H1 (cell line): Measurements from ENCODE around the gene GUCY1A2. TPM values are rescaled to one million over a fixed set of nuclear protein-coding genes. Genes with fewer than 3 reads are reported as not detected.
A peak's percentile ranks its signal among the peaks of the same experiment; 100 is the strongest.

Source experiments
- CTCF ChIA-PET: fragments of 300-600 bp; sonication (Branson Sonifier 250); formaldehyde crosslinking; loops from one replicate; lab custom pipeline; 2021; ENCODE audit not compliant: partially characterized antibody; lab: Charles Lee
- POLR2A ChIA-PET: fragments of 300-600 bp; sonication (Branson Sonifier 250); formaldehyde crosslinking; loops from one replicate; lab custom pipeline; 2021; ENCODE audit warnings: inconsistent platforms; ENCODE audit not compliant: partially characterized antibody; lab: Charles Lee
- DNase-seq, 2 experiments: peaks; one replicate each; pipeline versions ENCODE4 v3.0.0 to v3.0.0-alpha.2; 2010 to 2022; ENCODE audit warnings: low spot score in 2 of 2, low read depth in 1 of 2, mixed read lengths in 1 of 2
- FAIRE-seq: peaks from 2 replicates; lab custom pipeline; 2011; peaks lifted over from hg19 to GRCh38; lab: Jason Lieb, UNC
- H2AFZ ChIP-seq: 2 replicates; pipeline ENCODE4 v1.8.1; 2012; ENCODE audit warnings: low read length, inconsistent platforms
- H2AK5ac ChIP-seq: 2 replicates; pipeline ENCODE4 v1.6.1; 2013; ENCODE audit warnings: low read depth, low read length
- H2BK120ac ChIP-seq: replicated peaks from 2 replicates; pipeline ENCODE3; 2013; ENCODE audit warnings: low read depth, low read length, inconsistent platforms
- H2BK12ac ChIP-seq: 2 replicates; pipeline ENCODE4 v1.6.1; 2013; ENCODE audit warnings: low read depth, low read length
- H2BK15ac ChIP-seq: 2 replicates; pipeline ENCODE4 v1.6.1; 2013; ENCODE audit warnings: low read length
- H2BK20ac ChIP-seq: 2 replicates; pipeline ENCODE4 v1.6.1; 2013; ENCODE audit warnings: low read length
- H2BK5ac ChIP-seq: 2 replicates; pipeline ENCODE4 v1.6.1; 2013; ENCODE audit warnings: low read depth, low read length
- H3K14ac ChIP-seq: 2 replicates; pipeline ENCODE4 v1.6.1; 2013; ENCODE audit warnings: inconsistent platforms; ENCODE audit not compliant: insufficient read length
- H3K18ac ChIP-seq: 2 replicates; pipeline ENCODE4 v1.6.1; 2013; ENCODE audit warnings: low read length; ENCODE audit errors: extremely low read depth
- H3K23ac ChIP-seq: 2 replicates; pipeline ENCODE4 v1.6.1; 2013; ENCODE audit warnings: inconsistent platforms; ENCODE audit not compliant: insufficient read length
- H3K23me2 ChIP-seq: 2 replicates; pipeline ENCODE4 v1.6.1; 2013; ENCODE audit warnings: low read depth, low read length
- H3K27ac ChIP-seq: 2 replicates; pipeline ENCODE4 v1.6.1; 2011; ENCODE audit warnings: low read depth, low read length, inconsistent platforms
- H3K27me3 ChIP-seq, 4 experiments: replicated peaks in 1 of 4; 1 replicate in 1 of 4; 2 replicates in 3 of 4; pipeline versions ENCODE4 v1.6.1 to v1.8.1; 2011 to 2013; ENCODE audit warnings: low read length in 3 of 4, mild to moderate bottlenecking in 3 of 4, inconsistent platforms in 2 of 4, mixed read lengths in 2 of 4, moderate library complexity in 1 of 4; ENCODE audit not compliant: control insufficient read depth in 3 of 4, insufficient read depth in 3 of 4; ENCODE audit errors: extremely low read depth in 1 of 4
- H3K36me3 ChIP-seq, 4 experiments: 2 replicates each; pipeline versions ENCODE4 v1.6.1 to v1.8.1; 2011 to 2013; ENCODE audit warnings: mild to moderate bottlenecking in 4 of 4, low read length in 3 of 4, moderate library complexity in 2 of 4, control low read depth in 1 of 4, inconsistent platforms in 1 of 4; ENCODE audit not compliant: insufficient read depth in 4 of 4, control insufficient read depth in 2 of 4
- H3K4ac ChIP-seq: replicated peaks from 2 replicates; pipeline ENCODE3; 2013; ENCODE audit warnings: low read length, low read depth, mixed read lengths, inconsistent platforms; ENCODE audit not compliant: insufficient read length
- H3K4me1 ChIP-seq, 4 experiments: replicated peaks in 1 of 4; 1 replicate in 1 of 4; 2 replicates in 3 of 4; pipeline versions ENCODE4 v1.6.1 to v1.8.1; 2011 to 2013; ENCODE audit warnings: low read length in 3 of 4, inconsistent platforms in 2 of 4, mixed read lengths in 1 of 4; ENCODE audit not compliant: insufficient read depth in 4 of 4, control insufficient read depth in 3 of 4
- H3K4me2 ChIP-seq, 2 experiments: 2 replicates each; pipeline versions ENCODE4 v1.6.1 to v1.8.1; 2011 to 2013; ENCODE audit warnings: low read depth in 2 of 2, low read length in 2 of 2, control low read depth in 1 of 2, inconsistent platforms in 1 of 2, mild to moderate bottlenecking in 1 of 2; ENCODE audit not compliant: insufficient read depth in 1 of 2
- H3K4me3 ChIP-seq, 4 experiments: fragments of 200-600, 300-600 bp in 1 of 4; sonication (generic), shearing (Covaris generic), sonication (Bioruptor Twin) in 1 of 4; 2 replicates each; pipeline versions ENCODE4 v1.5.1 to v1.8.1; 2011 to 2016; ENCODE audit warnings: low read length in 4 of 4, low read depth in 3 of 4, control low read depth in 2 of 4, inconsistent platforms in 2 of 4, mild to moderate bottlenecking in 2 of 4, mixed read lengths in 1 of 4, moderate library complexity in 1 of 4; ENCODE audit not compliant: insufficient read depth in 2 of 4; ENCODE audit errors: extremely low read depth in 1 of 4
- H3K56ac ChIP-seq: replicated peaks from 2 replicates; pipeline ENCODE3; 2013; ENCODE audit warnings: low read depth, mild to moderate bottlenecking, mixed read lengths, low read length, inconsistent platforms; ENCODE audit not compliant: insufficient read length
- H3K79me1 ChIP-seq: 2 replicates; pipeline ENCODE4 v1.6.1; 2013; ENCODE audit warnings: low read depth, low read length, control low read depth
- H3K79me2 ChIP-seq, 2 experiments: 2 replicates each; pipeline versions ENCODE4 v1.6.1 to v1.8.1; 2012 to 2013; ENCODE audit warnings: low read length in 2 of 2, mild to moderate bottlenecking in 2 of 2, inconsistent platforms in 1 of 2; ENCODE audit not compliant: insufficient read depth in 2 of 2, control insufficient read depth in 1 of 2
- H3K9ac ChIP-seq, 4 experiments: replicated peaks in 1 of 4; 1 replicate in 1 of 4; 2 replicates in 3 of 4; pipeline versions ENCODE4 v1.6.1 to v1.8.1; 2011 to 2013; ENCODE audit warnings: low read depth in 3 of 4, low read length in 3 of 4, control low read depth in 2 of 4, mild to moderate bottlenecking in 2 of 4, moderate library complexity in 2 of 4, inconsistent platforms in 1 of 4; ENCODE audit errors: extremely low read depth in 1 of 4
- H3K9me3 ChIP-seq, 2 experiments: 2 replicates each; pipeline versions ENCODE4 v1.6.1 to v1.8.1; 2012 to 2013; ENCODE audit warnings: mild to moderate bottlenecking in 2 of 2, moderate library complexity in 2 of 2, control low read depth in 1 of 2, inconsistent platforms in 1 of 2, low read depth in 1 of 2, low read length in 1 of 2, mixed read lengths in 1 of 2; ENCODE audit not compliant: insufficient read depth in 2 of 2
- H4K20me1 ChIP-seq, 2 experiments: replicated peaks in 1 of 2; 2 replicates each; pipeline versions ENCODE3 to v1.8.1; 2011 to 2013; ENCODE audit warnings: inconsistent platforms in 2 of 2, low read length in 2 of 2, mild to moderate bottlenecking in 1 of 2; ENCODE audit not compliant: insufficient read depth in 2 of 2, control insufficient read depth in 1 of 2
- H4K5ac ChIP-seq: 2 replicates; pipeline ENCODE4 v1.6.1; 2013; ENCODE audit warnings: low read length, low read depth, mixed read lengths, inconsistent platforms; ENCODE audit not compliant: insufficient read length
- H4K8ac ChIP-seq: 2 replicates; pipeline ENCODE4 v1.8.0; 2013; ENCODE audit warnings: mild to moderate bottlenecking, moderate library complexity, low read length, inconsistent platforms; ENCODE audit not compliant: insufficient read depth; ENCODE audit errors: extremely low read depth
- H4K91ac ChIP-seq: replicated peaks from 2 replicates; pipeline ENCODE3; 2013; ENCODE audit warnings: low read length, mixed read lengths, inconsistent platforms; ENCODE audit not compliant: insufficient read length
- ASH2L ChIP-seq: fragments of 200-600, 300-600 bp; sonication (generic); IDR thresholded peaks from one replicate; pipeline ENCODE4 v1.7.1; 2017; ENCODE audit warnings: low read length
- BACH1 ChIP-seq: IDR thresholded peaks from 2 replicates; pipeline ENCODE4 v1.6.1; 2012; ENCODE audit warnings: low read length, improper control_type of control experiment
- CEBPB ChIP-seq: IDR thresholded peaks from 2 replicates; pipeline ENCODE4 v1.6.1; 2012; ENCODE audit warnings: low read depth, low read length
- EP300 ChIP-seq, 2 experiments: IDR thresholded peaks; 1 replicate in 1 of 2; 2 replicates in 1 of 2; pipeline ENCODE4 v1.6.1; 2011 to 2012; ENCODE audit warnings: low read depth in 2 of 2, low read length in 2 of 2, mild to moderate bottlenecking in 2 of 2, borderline replicate concordance in 1 of 2, inconsistent platforms in 1 of 2, moderate library complexity in 1 of 2
- JUND ChIP-seq: IDR thresholded peaks from 2 replicates; pipeline ENCODE4 v1.6.1; 2011; ENCODE audit warnings: mild to moderate bottlenecking, improper control_type of control experiment, low read length
- NRF1 ChIP-seq: IDR thresholded peaks from 2 replicates; pipeline ENCODE4 v1.6.1; 2011; ENCODE audit warnings: mild to moderate bottlenecking, low read depth, low read length, improper control_type of control experiment
- POLR2AphosphoS5 ChIP-seq: IDR thresholded peaks from 2 replicates; pipeline ENCODE4 v1.6.1; 2011; ENCODE audit warnings: low read depth, low read length
- SIN3A ChIP-seq, 2 experiments: IDR thresholded peaks in 1 of 2; conservative IDR thresholded peaks in 1 of 2; 2 replicates each; pipeline ENCODE4 v1.6.1; 2011 to 2012; ENCODE audit warnings: low read length in 2 of 2, improper control_type of control experiment in 1 of 2, low read depth in 1 of 2, mild to moderate bottlenecking in 1 of 2
- SIRT6 ChIP-seq: IDR thresholded peaks from one replicate; pipeline ENCODE4 v1.7.1; 2012; ENCODE audit warnings: low read length, inconsistent platforms
- TEAD4 ChIP-seq: IDR thresholded peaks from 2 replicates; pipeline ENCODE4 v1.6.1; 2012; ENCODE audit warnings: low read depth, low read length, inconsistent platforms, mixed read lengths
- ZNF274 ChIP-seq: IDR thresholded peaks from 2 replicates; pipeline ENCODE4 v1.7.0; 2012; ENCODE audit warnings: low read length, borderline replicate concordance; ENCODE audit errors: extremely low read depth
- WGBS, 2 experiments: shearing (Covaris generic) in 1 of 2; methylation state at CpG; one replicate each; pipeline versions ENCODE4 v1.1.6 to v1.1.7; 2013 to 2015; ENCODE audit warnings: low lambda C conversion rate in 2 of 2, mixed read lengths in 2 of 2, inconsistent platforms in 1 of 2, low coverage in 1 of 2, missing lambda C conversion rate in 1 of 2; ENCODE audit not compliant: insufficient replicate concordance in 2 of 2, insufficient coverage in 1 of 2, insufficient read length in 1 of 2; ENCODE audit errors: extremely low coverage in 1 of 2, missing lambda C conversion rate in 1 of 2; 5-methylcytosine and 5-hydroxymethylcytosine counted together
- polyA plus RNA-seq, 7 experiments: library from polyadenylated mRNA; depleted of rRNA in 3 of 7; stranded (reverse) in 5 of 7; unstranded in 2 of 7; fragments of >200 nt in 5 of 7; fragments of 200-250 nt in 2 of 7; gene quantifications; 1 replicate in 5 of 7; 2 replicates in 1 of 7; 4 replicates in 1 of 7; pipeline versions ENCODE4 v1.2.1 to v1.2.3, GENCODE V29; 2011 to 2013; ENCODE audit warnings: missing spikeins in 2 of 7, mixed read lengths in 2 of 7
- total RNA-seq: library from RNA; stranded (reverse); fragmentation: NEBNext Ultra II Directional; extraction: Animal tissue kit (Norgen Biotek cat#: 25700); gene quantifications from 2 replicates; pipeline ENCODE4 v1.2.1, GENCODE V29; 2021
- TF ChIP-seq, protein P1 (sequence below): IDR thresholded peaks from 2 replicates; pipeline ENCODE4 v1.6.1; 2011; ENCODE audit warnings: low read length, improper control_type of control experiment

GUCY1A2 gene
- total and polyA plus RNA-seq, 2 of the 8 experiments (the other 6 are each of a cell fraction or from before 2014, with no cell fraction given), result 0.11 to 1.9 TPM

DNA sequence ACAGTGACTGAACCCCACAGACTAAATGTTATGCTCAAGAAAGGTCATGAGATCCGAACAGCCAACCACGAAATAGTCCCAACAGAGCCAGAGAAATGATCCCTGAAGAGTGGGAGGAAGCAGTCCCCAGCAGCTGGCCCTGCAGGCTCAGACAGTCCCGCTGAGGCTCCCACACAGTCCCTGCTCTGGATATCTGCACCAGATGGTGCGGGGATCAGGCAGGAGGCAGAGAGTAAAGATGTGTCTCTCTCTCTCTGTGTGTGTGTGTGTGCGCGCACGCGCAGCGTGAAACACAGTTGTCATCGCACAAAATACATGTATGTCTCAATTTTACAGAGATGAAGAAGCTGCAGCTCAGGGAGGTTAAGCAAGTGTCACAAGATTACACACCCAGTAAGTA lies 27.9 kb downstream of the GUCY1A2 start:
- no peak overlapping the region for H2BK15ac ChIP-seq
- H4K91ac ChIP-seq, result no peak overlapping the region
- 96% methylated on average over 10 of the region's 10 CpGs; no CpG with 5 or more reads in 1 of the 2 experiments for WGBS, 2 experiments
- H3K18ac ChIP-seq, result no peak overlapping the region
- H2BK120ac ChIP-seq, result no peak overlapping the region
- H3K4me3 ChIP-seq, result no peak overlapping the region
- H3K4me1 ChIP-seq, result no peaks in the 10 kb centered on the region
- CTCF ChIA-PET, result interaction anchor here (0.8 to 0.9 kb wide), 2 partner anchors 13 to 16 kb away, joined by 3 to 4 read pairs; no protein-coding TSS in a partner anchor
- no peak for FAIRE-seq
- H2AFZ ChIP-seq, result 0 out of 2 replicates have a peak overlapping the region, but pooled peaks have one; percentile 45
- H2BK12ac ChIP-seq, result no peak overlapping the region
- H2BK5ac ChIP-seq, result no peak overlapping the region
- no peak overlapping the region for H3K4me2 ChIP-seq
- H3K36me3 ChIP-seq, result no peaks in the 10 kb centered on the region
- no peak overlapping the region for H3K9ac ChIP-seq
- no peaks in the 10 kb centered on the region for H3K79me2 ChIP-seq
- no peak overlapping the region for H3K4ac ChIP-seq
- H2BK20ac ChIP-seq, result no peak overlapping the region
- H3K27me3 ChIP-seq, result no peaks in the 10 kb centered on the region
- no peak overlapping the region for H3K27ac ChIP-seq
- no peaks in the 10 kb centered on the region for H3K9me3 ChIP-seq
- H4K20me1 ChIP-seq, result no peaks in the 10 kb centered on the region
- no peak overlapping the region for H4K8ac ChIP-seq
- H2AK5ac ChIP-seq, result no peak overlapping the region
- POLR2A ChIA-PET, result no interaction called here
- H3K14ac ChIP-seq, result no peak overlapping the region
- no peak overlapping the region for H3K56ac ChIP-seq
- no peaks in the 10 kb centered on the region for H3K23me2 ChIP-seq
- TF ChIP-seq POLR2AphosphoS5 (no peak), SIRT6 (no peak), CEBPB (no peak), SIN3A (conservative IDR thresholded peaks at IDR 0.05 in 1 of 2, IDR thresholded peaks at IDR 0.05 in 1 of 2; ENCODE audit: low read depth in 1 of 2, low read length in 2 of 2) (no peak), TEAD4 (no peak), ZNF274 (no peak), NRF1 (no peak), JUND (no peak), EP300 (IDR thresholded peaks at IDR 0.05; ENCODE audit: borderline replicate concordance in 1 of 2, low read depth in 2 of 2, low read length in 2 of 2) (no peak), BACH1 (no peak), ASH2L (no peak)
- TF ChIP-seq, protein P1, sequence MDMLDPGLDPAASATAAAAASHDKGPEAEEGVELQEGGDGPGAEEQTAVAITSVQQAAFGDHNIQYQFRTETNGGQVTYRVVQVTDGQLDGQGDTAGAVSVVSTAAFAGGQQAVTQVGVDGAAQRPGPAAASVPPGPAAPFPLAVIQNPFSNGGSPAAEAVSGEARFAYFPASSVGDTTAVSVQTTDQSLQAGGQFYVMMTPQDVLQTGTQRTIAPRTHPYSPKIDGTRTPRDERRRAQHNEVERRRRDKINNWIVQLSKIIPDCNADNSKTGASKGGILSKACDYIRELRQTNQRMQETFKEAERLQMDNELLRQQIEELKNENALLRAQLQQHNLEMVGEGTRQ, result no peak
- no peak overlapping the region for H3K23ac ChIP-seq
- no peaks in the 10 kb centered on the region for H3K79me1 ChIP-seq
- DNase-seq, result no peak
- no peak overlapping the region for H4K5ac ChIP-seq
